WTC11 (cell line): ENCODE measurements around the gene SUMF1.

Source experiments
- ATF2 ChIP-seq: sonication (generic); formaldehyde crosslinking; IDR thresholded peaks from 2 replicates; pipeline ENCODE4 v1.8.1; 2022; ENCODE audit warnings: low read depth, missing genetic modification reagents, borderline replicate concordance
- ATF6 ChIP-seq: sonication (generic); formaldehyde crosslinking; IDR thresholded peaks from 2 replicates; pipeline ENCODE4 v1.8.1; 2023; ENCODE audit warnings: mild to moderate bottlenecking, missing genetic modification reagents
- CTCF ChIP-seq: fragments of 200-600 bp; IDR thresholded peaks from 2 replicates; pipeline ENCODE4 v1.8.0; 2022; ENCODE audit warnings: antibody characterized with exemption
- ELF4 ChIP-seq: sonication (generic); formaldehyde crosslinking; IDR thresholded peaks from 2 replicates; pipeline ENCODE4 v1.8.1; 2022; ENCODE audit warnings: low read depth, mild to moderate bottlenecking, moderate library complexity, missing genetic modification reagents
- FOXP1 ChIP-seq: sonication (generic); formaldehyde crosslinking; IDR thresholded peaks from 2 replicates; pipeline ENCODE4 v1.8.0; 2022; ENCODE audit warnings: missing genetic modification reagents, mild to moderate bottlenecking, moderate library complexity, borderline replicate concordance
- JUN ChIP-seq: sonication (generic); formaldehyde crosslinking; IDR thresholded peaks from 2 replicates; pipeline ENCODE4 v1.8.0; 2023; ENCODE audit warnings: mild to moderate bottlenecking, missing genetic modification reagents
- MAX ChIP-seq: sonication (generic); formaldehyde crosslinking; IDR thresholded peaks from 2 replicates; pipeline ENCODE4 v1.8.0; 2022; ENCODE audit warnings: mild to moderate bottlenecking, missing genetic modification reagents
- USF2 ChIP-seq: sonication (generic); formaldehyde crosslinking; IDR thresholded peaks from 2 replicates; pipeline ENCODE4 v1.8.1; 2023; ENCODE audit warnings: mild to moderate bottlenecking, missing genetic modification reagents, moderate library complexity
- ZBTB21 ChIP-seq: sonication (generic); formaldehyde crosslinking; IDR thresholded peaks from 2 replicates; pipeline ENCODE4 v1.8.1; 2023; ENCODE audit warnings: mild to moderate bottlenecking, missing genetic modification reagents, borderline replicate concordance
- ZNF263 ChIP-seq: sonication (generic); formaldehyde crosslinking; IDR thresholded peaks from 2 replicates; pipeline ENCODE4 v1.8.1; 2022; ENCODE audit warnings: low read depth, mild to moderate bottlenecking, moderate library complexity, missing genetic modification reagents
- ZNF423 ChIP-seq: fragments of 250-450 bp; sonication (Bioruptor Pico); IDR thresholded peaks from 2 replicates; pipeline ENCODE4 v2.1.2; 2022; ENCODE audit warnings: mild to moderate bottlenecking, moderate library complexity

- TF ChIP-seq FOXP1 (CRISPR knock-in tag) (no peak), CTCF (no peak), ZNF263 (no peak), ZBTB21 (CRISPR knock-in tag) (no peak), USF2 (CRISPR knock-in tag) (no peak), ZNF423 (CRISPR knock-in tag) (no peak), MAX (CRISPR knock-in tag) (no peak), ELF4 (CRISPR knock-in tag) (no peak), ATF2 (CRISPR knock-in tag) (no peak), ATF6 (no peak), JUN (no peak)
These were observed 69.6 kb downstream of the SUMF1 start for GRCh38 chr3:4397466-4397865.
